Measurements from ENCODE around the gene MYO10.
"Not testable (repeated sequence)": the region's sequence is repeated elsewhere in the genome, so short reads cannot be mapped to it uniquely, and the experiment has no call there.

Gene MYO10

GRCh38 chr5:16857635-16858034, 78.5 kb downstream of the MYO10 start:
- no peak for DNase-seq

GRCh38 chr5:16856531-16856930, 79.6 kb downstream of the MYO10 start:
- DNase-seq, result no peak

DNA sequence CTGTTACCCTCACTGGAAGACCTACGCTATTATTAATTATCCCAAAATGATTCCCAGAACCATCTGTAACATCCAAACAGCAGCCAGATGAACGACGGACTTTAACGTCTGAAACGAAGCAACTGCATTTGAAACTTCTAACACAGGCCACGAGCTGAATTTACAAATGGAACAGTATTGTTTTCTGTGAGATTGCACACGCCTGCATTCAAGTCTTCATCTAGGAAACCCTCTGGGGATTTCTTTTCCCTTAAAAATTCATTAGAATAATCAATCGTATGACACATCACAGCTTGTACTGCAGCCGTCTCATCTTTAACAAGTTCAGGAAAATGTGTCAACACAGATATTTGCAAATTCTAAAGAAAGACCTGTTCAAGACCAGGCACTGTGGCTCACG, 80.2 kb downstream of the MYO10 start:
- DNase-seq, result no peak

GRCh38 chr5:16855485-16855884, 80.6 kb downstream of the MYO10 start:
- no peak for DNase-seq

- DNase-seq, result no peak
Observed at GRCh38 chr5:16854351-16854750, 81.7 kb downstream of the MYO10 start.

DNA sequence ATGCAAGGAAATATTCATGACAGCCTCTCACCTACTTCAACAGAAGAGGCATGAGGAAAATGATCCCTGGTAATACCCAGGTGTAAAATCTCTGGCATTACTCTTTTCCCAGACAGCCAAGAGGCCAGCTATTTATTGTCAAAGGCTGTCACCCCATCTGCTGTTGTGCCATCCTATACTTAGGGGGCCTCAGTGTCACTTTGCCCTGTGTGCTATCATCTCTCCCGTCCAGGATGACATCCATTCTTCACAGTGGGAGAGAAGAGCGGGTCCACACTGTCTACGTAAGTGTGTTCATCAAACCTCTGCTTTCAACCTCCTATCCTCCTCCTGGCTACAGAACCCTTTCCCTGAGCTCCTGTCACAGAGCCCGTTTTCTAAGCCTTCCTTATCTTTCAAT, 82.6 kb downstream of the MYO10 start:
- DNase-seq, result no peak

- no peak for DNase-seq
Observed at GRCh38 chr5:16852251-16853005, 83.7 kb downstream of the MYO10 start.

DNA sequence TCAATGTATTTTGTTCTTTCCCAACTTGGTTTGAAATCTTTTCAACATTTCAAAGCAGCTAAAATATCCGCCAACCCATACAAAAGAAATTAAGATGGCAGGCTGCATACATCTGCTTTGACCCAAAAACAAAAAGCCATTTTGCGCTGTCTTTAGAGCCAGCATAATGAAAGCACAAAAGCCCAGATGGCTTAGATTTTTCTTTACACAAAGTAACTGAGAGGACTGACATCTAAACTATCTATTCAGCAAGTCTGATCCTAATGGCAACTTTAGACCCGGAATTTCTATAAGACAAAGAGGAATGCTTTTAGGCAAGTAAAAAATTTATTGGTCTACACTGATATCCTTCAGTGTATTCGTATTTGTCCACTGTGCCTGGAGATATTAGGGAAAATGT, 86.3 kb downstream of the MYO10 start:
- DNase-seq, result no peak

DNA sequence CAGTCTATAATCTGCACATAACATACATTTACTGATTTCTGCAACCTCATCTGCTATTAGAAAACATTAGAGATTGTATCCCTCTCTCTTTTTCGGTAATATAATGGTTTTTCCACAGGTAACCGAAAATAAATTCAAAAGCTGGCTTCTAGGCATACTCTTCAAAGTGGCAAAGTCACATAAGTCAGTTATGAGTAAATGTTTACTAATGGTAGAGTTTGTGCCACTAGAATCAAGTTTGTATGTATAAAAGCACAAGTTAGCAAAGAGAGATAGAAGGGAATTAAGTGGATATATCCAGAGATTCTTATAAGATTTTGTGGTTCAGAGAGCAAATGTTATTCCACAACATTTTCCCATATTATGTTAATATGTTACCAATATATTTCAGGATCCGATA, 86.9 kb downstream of the MYO10 start:
- DNase-seq, result no peak

DNA sequence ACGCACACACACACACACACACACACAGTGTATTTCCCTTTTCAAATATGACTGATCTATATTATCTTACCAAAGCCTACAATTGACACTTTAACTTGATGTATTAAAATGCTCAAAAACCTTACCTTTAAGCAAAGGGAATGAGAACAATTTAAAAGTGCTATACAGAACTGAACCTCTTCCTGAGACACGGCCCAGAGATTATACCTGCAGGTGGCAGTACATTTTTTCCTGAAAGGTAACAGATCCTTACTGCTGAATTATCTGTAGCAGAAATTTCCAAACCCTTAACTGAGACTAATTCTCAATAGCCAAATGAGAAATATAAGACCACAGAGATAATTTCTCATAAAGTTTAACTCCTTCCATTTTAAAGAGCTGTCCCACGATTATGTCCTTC, 91.1 kb downstream of the MYO10 start:
- DNase-seq, result no peak

DNA sequence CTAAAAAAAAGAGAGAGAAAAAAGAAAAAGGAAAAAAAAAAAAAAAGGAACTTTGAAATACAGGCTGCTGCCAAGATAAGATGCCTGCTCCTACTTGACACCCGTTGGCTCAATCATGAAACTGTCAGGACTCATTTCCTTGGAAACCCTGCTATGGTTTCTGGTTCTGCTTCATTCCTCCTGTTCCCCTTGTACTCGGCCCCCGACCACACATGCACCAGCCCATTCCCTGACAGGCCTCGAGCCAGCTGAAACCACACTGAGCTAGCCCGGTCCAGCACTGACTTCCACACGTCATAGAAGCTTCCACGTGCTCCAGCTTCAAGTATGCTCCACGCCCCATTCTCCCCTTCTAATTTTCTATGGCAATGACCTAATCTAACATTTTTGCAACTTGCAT, 93.2 kb downstream of the MYO10 start:
- DNase-seq, result no peak

- DNase-seq, result no peak
Observed at GRCh38 chr5:16841416-16841815, 94.7 kb downstream of the MYO10 start.

DNA sequence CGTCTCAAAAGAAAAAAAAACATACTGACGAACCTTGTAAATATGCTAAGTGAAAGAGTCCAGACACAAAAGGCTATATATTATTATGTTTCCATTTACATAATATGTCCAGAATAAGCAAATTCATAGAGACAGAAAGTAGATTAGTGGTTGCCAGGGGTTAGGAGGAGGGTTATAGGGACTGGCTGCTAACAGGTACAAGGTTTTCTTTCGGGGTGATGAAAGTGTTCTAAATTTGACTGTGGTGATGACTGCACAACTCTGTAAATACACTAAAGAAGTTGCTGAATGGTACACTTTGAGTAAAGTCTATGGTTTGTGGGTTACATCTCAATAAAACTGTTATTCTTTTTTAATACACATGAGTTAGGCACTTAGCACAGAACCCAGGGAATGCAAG, 98.8 kb downstream of the MYO10 start:
- DNase-seq, result no peak

- no peak for DNase-seq
Observed at GRCh38 chr5:16834029-16834428, 102.1 kb downstream of the MYO10 start.

- DNase-seq, result not testable (repeated sequence)
Observed at GRCh38 chr5:16831326-16831725, 104.8 kb downstream of the MYO10 start.

- no peak for DNase-seq
Observed at GRCh38 chr5:16827755-16828154, 108.3 kb downstream of the MYO10 start.

- DNase-seq, result no peak
Observed at GRCh38 chr5:16826379-16827125, 109.5 kb downstream of the MYO10 start.

DNA sequence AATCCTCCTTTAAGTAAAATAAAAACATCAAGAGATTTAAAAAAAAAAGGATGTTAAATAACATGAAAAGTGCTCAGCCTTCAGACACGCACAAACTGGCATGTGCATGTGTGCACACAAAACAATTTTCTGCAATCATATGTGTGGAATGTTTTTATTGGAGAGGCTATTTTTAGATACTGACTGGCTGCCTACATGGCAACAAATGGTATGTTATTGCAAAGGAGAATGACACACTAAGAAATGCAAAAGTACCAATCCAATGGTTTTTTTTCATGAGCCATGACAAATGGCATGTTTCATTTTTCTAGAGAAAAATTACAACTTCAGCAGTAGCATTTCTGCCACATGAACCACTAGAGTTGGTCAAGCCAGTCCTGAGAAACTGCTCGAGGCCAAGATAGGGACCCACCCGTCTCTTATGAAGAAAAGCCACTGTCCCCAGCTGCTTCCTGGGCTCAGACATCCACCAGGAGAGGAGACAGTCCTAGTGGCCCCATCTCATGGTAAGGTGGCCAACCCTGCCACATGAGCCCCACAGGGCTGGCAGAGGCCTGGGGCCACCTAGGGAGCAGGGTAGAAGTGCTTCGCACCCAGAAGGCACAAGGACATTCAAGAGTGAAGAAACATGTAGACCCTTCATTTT, 116.4 kb downstream of the MYO10 start:
- no peak for DNase-seq

- no peak for DNase-seq
Observed at GRCh38 chr5:16815432-16815831, 120.7 kb downstream of the MYO10 start.

DNA sequence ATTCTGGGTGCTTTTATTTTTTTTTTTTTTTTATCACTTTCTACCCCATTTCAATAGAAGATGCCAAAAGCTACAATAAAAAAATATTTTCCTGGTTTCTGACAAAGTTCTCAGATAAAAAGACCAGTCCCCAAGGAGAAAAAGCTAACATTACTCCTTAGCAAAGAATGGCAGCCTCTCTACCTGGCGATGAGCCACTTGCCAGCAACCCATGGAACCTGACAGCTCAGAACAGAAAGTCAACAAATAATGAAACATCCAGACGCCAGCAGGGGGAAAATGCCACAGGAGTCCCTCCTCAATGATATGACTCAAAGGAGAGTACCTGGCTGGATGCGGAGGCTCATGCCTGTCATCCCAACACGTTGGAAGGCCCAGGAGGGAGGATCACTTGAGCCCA, 123.2 kb downstream of the MYO10 start:
- DNase-seq, result no peak

- no peak for DNase-seq
Observed at GRCh38 chr5:16812448-16812847, 123.6 kb downstream of the MYO10 start.

- DNase-seq, result no peak
Observed at GRCh38 chr5:16810208-16810854, 125.8 kb downstream of the MYO10 start.

- DNase-seq, result no peak
Observed at GRCh38 chr5:16809395-16810207, 126.5 kb downstream of the MYO10 start.
